ENCODE data around the gene HHIPL1. TPM values are rescaled to one million over a fixed set of nuclear protein-coding genes. Genes with fewer than 3 reads are reported as not detected.

HHIPL1 gene
- total RNA-seq, 2 donors from 2014 or later: 0.12 to 0.21 TPM

GRCh38 chr14:99673305-99674063, 28.6 kb downstream of the HHIPL1 start:
- H3K27me3 Mint-ChIP-seq: peaks cover 22% of the 10 kb centered on the region
- H3K9me3 ChIP-seq (ENCODE audit: control insufficient read depth, low read length, poor library complexity, severe bottlenecking): no peaks in the 10 kb centered on the region
- H3K4me3 Mint-ChIP-seq: no peak overlapping the region
- no peak for DNase-seq
- H3K27ac Mint-ChIP-seq: no peak overlapping the region
- peaks cover 5% of the 10 kb centered on the region for H3K4me1 Mint-ChIP-seq
- no peaks in the 10 kb centered on the region for H3K36me3 Mint-ChIP-seq (ENCODE audit: low read depth)
- no peak for ATAC-seq

DNA sequence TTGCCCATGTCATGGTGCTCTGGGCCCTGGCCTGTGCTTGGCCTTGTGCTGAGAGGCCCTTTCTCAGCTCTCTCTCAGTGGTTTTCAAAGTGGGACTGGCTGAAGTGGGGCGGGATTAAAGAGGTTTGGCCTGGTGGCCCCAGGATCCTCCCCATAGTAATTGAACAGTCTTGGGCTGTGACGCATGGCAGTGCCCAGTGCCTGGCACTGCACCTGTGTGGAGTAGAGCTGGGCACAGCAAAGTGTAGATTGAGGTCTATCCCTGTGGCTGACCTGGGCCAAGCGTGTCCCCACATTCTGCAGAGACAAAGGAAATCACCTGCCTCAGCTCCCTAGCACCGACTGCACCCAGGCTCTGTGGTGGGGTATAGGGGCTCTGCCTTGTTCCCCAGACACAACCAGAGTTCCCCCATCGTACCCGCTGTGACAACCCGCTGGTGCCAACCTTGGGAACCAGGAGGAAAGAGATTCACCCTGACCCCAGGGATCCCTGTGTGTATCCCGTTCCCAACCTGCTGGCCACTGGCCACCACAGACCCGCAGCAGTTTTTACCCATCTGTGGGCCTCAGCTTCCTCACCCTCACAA, 29.2 kb downstream of the HHIPL1 start:
- no peak overlapping the region for H3K27ac Mint-ChIP-seq
- peaks cover 16% of the 10 kb centered on the region for H3K27me3 Mint-ChIP-seq
- no peak for ATAC-seq
- no peak overlapping the region for H3K4me3 Mint-ChIP-seq
- no peaks in the 10 kb centered on the region for H3K36me3 Mint-ChIP-seq (ENCODE audit: low read depth)
- DNase-seq: no peak
- no peaks in the 10 kb centered on the region for H3K9me3 ChIP-seq (ENCODE audit: control insufficient read depth, low read length, poor library complexity, severe bottlenecking)
- H3K4me1 Mint-ChIP-seq: peaks cover 5% of the 10 kb centered on the region

GRCh38 chr14:99674776-99675381, 29.9 kb downstream of the HHIPL1 start:
- H3K9me3 ChIP-seq (ENCODE audit: control insufficient read depth, low read length, poor library complexity, severe bottlenecking): no peaks in the 10 kb centered on the region
- no peak for DNase-seq
- H3K4me1 Mint-ChIP-seq: peaks cover 5% of the 10 kb centered on the region
- no peak overlapping the region for H3K4me3 Mint-ChIP-seq
- H3K27ac Mint-ChIP-seq: no peak overlapping the region
- no peaks in the 10 kb centered on the region for H3K36me3 Mint-ChIP-seq (ENCODE audit: low read depth)
- ATAC-seq: no peak
- H3K27me3 Mint-ChIP-seq: peaks cover 15% of the 10 kb centered on the region

DNA sequence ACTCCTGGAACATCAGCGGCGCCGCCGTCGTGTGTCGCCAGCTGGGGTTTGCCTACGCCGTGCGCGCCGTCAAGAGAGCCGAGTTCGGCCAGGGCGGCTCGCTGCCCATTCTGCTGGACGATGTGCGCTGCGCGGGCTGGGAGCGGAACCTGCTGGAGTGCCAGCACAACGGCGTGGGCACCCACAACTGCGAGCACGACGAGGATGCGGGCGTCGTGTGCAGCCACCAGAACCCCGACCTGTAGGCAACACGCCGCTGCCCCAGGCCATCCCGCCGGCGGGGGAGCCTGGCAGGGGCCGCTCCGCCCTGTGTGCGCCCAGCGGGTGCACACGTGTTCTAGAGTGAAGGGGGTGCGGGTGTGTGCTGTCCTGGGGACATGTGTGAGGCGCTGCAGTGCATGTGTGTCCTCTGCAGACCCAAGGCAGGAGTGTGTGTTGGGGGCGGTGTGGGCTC, 30.5 kb downstream of the HHIPL1 start:
- Mint-ChIP-seq H3K27ac (no peak overlapping the region), H3K36me3 (ENCODE audit: low read depth) (no peaks in the 10 kb centered on the region), H3K27me3 (peaks cover 13% of the 10 kb centered on the region), H3K4me1 (peaks cover 5% of the 10 kb centered on the region), H3K4me3 (no peak overlapping the region)
- ATAC-seq (no peak), DNase-seq (no peak)
- no peaks in the 10 kb centered on the region for H3K9me3 ChIP-seq (ENCODE audit: control insufficient read depth, low read length, poor library complexity, severe bottlenecking)

DNA sequence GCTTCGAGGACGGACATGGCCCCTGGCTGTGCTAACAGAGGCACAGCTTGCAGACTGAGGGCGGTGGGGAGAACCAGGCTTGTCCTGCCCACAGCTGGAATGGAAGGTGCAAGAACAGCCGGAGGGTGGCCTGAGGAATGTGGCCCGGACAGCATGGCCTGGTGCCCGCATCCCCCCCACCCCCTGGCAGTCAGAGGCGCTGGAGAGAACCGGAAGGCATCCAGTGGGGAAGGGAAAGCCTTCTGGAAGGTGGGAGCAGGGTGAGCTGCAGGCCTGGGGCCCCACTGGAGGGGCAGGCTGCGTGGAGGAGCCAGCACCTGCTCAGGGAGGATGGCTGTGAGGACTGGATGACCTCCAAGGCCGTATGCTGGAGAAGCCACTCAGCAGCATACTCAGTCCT, 31.0 kb downstream of the HHIPL1 start:
- ATAC-seq (no peak), DNase-seq (no peak)
- Mint-ChIP-seq H3K4me1 (peaks cover 5% of the 10 kb centered on the region), H3K36me3 (ENCODE audit: low read depth) (no peaks in the 10 kb centered on the region), H3K27me3 (peaks cover 9% of the 10 kb centered on the region), H3K4me3 (no peak overlapping the region), H3K27ac (no peak overlapping the region)
- H3K9me3 ChIP-seq (ENCODE audit: control insufficient read depth, low read length, poor library complexity, severe bottlenecking): no peaks in the 10 kb centered on the region

DNA sequence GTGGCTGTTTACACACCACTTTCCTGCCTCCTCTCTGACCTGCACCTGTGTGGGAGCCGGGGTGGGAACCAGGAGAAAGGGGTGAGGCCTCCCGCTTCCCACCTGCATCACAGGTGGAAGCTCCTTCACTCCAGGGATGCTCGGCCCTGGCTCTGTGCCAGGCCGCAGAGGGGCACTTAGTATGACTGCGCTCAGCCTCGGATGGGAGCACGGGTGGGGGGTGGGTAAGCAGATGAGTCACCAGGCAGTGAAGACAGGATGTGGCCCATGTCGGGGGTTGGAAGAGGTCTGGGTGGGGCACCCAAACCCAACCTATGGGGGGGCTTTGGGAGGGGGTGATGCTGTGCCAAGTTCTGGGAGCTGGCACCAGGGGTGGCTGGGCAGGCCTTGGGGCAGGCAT, 31.7 kb downstream of the HHIPL1 start:
- Mint-ChIP-seq H3K36me3 (ENCODE audit: low read depth) (no peaks in the 10 kb centered on the region), H3K4me3 (no peak overlapping the region), H3K4me1 (peaks cover 5% of the 10 kb centered on the region), H3K27me3 (peaks cover 8% of the 10 kb centered on the region), H3K27ac (no peak overlapping the region)
- no peak for DNase-seq
- H3K9me3 ChIP-seq (ENCODE audit: control insufficient read depth, low read length, poor library complexity, severe bottlenecking): no peaks in the 10 kb centered on the region
- no peak for ATAC-seq

- Mint-ChIP-seq H3K36me3 (ENCODE audit: low read depth) (no peaks in the 10 kb centered on the region), H3K27ac (no peak overlapping the region)
- DNase-seq: no peak
Observed at GRCh38 chr14:99677231-99678140, 32.6 kb downstream of the HHIPL1 start.

DNA sequence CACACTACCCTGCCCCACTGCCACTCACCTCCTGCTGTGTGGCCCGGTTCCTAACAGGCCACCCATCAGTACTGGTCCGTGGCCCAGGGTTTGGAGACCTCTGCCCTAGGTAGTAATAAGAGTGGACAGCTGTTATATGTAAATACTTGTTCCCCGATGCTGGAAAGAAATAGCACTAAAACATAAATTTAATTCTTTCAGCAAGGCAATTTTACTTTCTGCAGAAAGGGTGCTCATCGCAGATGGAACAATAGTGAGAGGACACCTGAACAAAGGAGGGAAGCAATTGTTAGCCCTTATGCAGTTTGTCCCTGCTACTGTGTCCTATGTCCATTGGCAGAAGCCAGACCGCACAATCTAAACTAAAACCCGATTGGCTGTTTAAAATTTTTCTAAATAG, 33.3 kb downstream of the HHIPL1 start:
- no peak for ATAC-seq
- no peaks in the 10 kb centered on the region for H3K36me3 Mint-ChIP-seq (ENCODE audit: low read depth)
- H3K9me3 ChIP-seq (ENCODE audit: control insufficient read depth, low read length, poor library complexity, severe bottlenecking): no peaks in the 10 kb centered on the region
- H3K4me1 Mint-ChIP-seq: peaks cover 7% of the 10 kb centered on the region
- no peak overlapping the region for H3K4me3 Mint-ChIP-seq
- H3K27me3 Mint-ChIP-seq: no peaks in the 10 kb centered on the region
- no peak for DNase-seq
- H3K27ac Mint-ChIP-seq: no peak overlapping the region

More at GRCh38 chr14:99677231-99678140, 32.6 kb downstream of the HHIPL1 start:
- Mint-ChIP-seq H3K27me3 (no peaks in the 10 kb centered on the region), H3K4me3 (no peak overlapping the region), H3K4me1 (peaks cover 4% of the 10 kb centered on the region)
- ATAC-seq: no peak
- H3K9me3 ChIP-seq (ENCODE audit: control insufficient read depth, low read length, poor library complexity, severe bottlenecking): no peaks in the 10 kb centered on the region

- H3K4me3 Mint-ChIP-seq: no peak overlapping the region
- no peak for DNase-seq
- H3K27ac Mint-ChIP-seq: no peak overlapping the region
- no peaks in the 10 kb centered on the region for H3K9me3 ChIP-seq (ENCODE audit: control insufficient read depth, low read length, poor library complexity, severe bottlenecking)
- no peaks in the 10 kb centered on the region for H3K27me3 Mint-ChIP-seq
- no peak for ATAC-seq
- H3K36me3 Mint-ChIP-seq (ENCODE audit: low read depth): no peaks in the 10 kb centered on the region
- peaks cover 7% of the 10 kb centered on the region for H3K4me1 Mint-ChIP-seq
Observed at GRCh38 chr14:99679111-99679510, 34.2 kb downstream of the HHIPL1 start.

- Mint-ChIP-seq H3K36me3 (ENCODE audit: low read depth) (no peaks in the 10 kb centered on the region), H3K27ac (no peak overlapping the region), H3K4me1 (peaks cover 7% of the 10 kb centered on the region), H3K27me3 (no peaks in the 10 kb centered on the region), H3K4me3 (no peak overlapping the region)
- ATAC-seq (no peak), DNase-seq (no peak)
- H3K9me3 ChIP-seq (ENCODE audit: control insufficient read depth, low read length, poor library complexity, severe bottlenecking): no peaks in the 10 kb centered on the region
Observed at GRCh38 chr14:99679543-99679942, 34.6 kb downstream of the HHIPL1 start.

- H3K9me3 ChIP-seq (ENCODE audit: control insufficient read depth, low read length, poor library complexity, severe bottlenecking): no peaks in the 10 kb centered on the region
- no peak overlapping the region for H3K4me3 Mint-ChIP-seq
- ATAC-seq (no peak), DNase-seq (no peak)
- no peak overlapping the region for H3K27ac Mint-ChIP-seq
- peaks cover 7% of the 10 kb centered on the region for H3K4me1 Mint-ChIP-seq
- H3K27me3 Mint-ChIP-seq: no peaks in the 10 kb centered on the region
- H3K36me3 Mint-ChIP-seq (ENCODE audit: low read depth): no peaks in the 10 kb centered on the region
Observed at GRCh38 chr14:99679996-99680395, 35.1 kb downstream of the HHIPL1 start.

DNA sequence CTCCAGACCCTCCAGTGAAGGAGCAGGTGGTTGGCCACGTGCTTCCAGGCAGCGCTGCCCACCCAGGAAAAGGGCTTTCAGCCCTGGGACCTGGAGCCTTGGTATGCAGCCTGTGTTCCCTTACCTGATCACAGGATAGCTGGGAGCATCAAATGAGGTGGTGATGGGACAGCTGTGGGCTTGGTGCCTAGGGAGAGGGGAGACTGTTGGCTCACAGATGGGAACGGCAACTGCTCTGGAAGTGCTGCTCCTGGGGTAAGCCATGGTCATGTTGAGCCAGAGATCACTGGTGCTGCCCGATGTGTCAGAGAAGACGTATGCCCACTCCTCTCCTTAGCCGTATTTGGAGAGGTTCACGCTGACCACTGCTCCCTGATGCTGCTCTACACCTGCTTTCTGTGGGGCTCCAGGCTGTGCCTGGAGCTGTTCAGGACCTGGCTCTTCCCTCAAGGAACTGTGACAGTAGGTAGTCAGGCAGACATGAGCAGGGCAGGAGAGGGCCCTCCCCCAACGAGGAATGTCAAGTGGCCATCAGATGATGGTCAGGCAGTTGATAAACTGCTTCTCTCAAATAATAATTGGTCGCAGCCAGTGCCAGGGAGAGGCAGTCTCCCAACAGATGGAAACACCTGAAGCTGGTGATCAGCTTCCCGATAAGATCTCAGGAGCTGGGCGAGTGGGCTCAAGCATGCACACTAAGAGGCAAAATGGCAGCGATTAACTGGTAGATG, 36.3 kb downstream of the HHIPL1 start:
- no peak overlapping the region for H3K27ac Mint-ChIP-seq
- peaks cover 10% of the 10 kb centered on the region for H3K27me3 Mint-ChIP-seq
- no peak for DNase-seq
- H3K4me1 Mint-ChIP-seq: peaks cover 10% of the 10 kb centered on the region
- peaks cover 3% of the 10 kb centered on the region for H3K36me3 Mint-ChIP-seq (ENCODE audit: low read depth)
- no peaks in the 10 kb centered on the region for H3K9me3 ChIP-seq (ENCODE audit: control insufficient read depth, low read length, poor library complexity, severe bottlenecking)
- ATAC-seq: no peak
- H3K4me3 Mint-ChIP-seq: no peak overlapping the region

All from T-helper 17 cell (primary cell).